ENCODE results near the gene IL23A.

DNA sequence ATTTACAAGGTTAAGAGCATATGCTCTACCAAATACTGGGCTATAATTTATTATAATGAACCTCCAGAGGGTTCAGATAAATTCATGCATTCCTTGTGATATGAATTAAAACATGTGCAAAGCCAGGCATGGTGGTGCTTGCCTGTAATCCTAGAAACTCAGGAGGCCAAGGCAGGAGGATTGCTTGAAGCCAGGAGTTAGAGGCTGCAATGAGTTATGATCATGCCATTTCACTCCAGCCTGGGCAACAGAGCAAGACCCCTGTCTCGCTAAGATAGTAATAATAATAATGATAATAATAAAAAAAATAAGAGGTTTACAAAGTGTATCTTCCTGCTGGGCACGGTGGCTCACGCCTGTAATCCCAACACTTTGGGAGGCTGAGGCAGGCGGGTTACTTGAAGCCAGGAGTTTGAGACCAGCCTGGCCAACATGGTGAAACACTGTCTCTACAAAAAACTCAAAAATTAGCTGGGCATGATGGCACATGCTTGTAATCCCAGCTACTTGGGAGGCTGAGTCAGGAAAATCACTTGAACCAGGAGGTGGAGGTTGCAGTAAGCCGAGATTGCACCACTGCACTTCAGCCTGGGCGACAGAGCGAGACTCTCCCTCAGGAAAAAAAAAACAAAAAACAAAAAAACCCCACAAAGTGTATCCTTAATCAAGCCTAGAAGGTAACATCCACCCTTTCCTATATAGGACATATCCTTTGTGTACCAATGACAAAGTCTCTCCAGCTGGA, 31.3 kb upstream of the IL23A start:
- TF ChIP-seq, protein P1, sequence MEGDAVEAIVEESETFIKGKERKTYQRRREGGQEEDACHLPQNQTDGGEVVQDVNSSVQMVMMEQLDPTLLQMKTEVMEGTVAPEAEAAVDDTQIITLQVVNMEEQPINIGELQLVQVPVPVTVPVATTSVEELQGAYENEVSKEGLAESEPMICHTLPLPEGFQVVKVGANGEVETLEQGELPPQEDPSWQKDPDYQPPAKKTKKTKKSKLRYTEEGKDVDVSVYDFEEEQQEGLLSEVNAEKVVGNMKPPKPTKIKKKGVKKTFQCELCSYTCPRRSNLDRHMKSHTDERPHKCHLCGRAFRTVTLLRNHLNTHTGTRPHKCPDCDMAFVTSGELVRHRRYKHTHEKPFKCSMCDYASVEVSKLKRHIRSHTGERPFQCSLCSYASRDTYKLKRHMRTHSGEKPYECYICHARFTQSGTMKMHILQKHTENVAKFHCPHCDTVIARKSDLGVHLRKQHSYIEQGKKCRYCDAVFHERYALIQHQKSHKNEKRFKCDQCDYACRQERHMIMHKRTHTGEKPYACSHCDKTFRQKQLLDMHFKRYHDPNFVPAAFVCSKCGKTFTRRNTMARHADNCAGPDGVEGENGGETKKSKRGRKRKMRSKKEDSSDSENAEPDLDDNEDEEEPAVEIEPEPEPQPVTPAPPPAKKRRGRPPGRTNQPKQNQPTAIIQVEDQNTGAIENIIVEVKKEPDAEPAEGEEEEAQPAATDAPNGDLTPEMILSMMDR (IDR thresholded peaks at IDR 0.05), result no peak
- TF ChIP-seq POLR2A (IDR thresholded peaks at IDR 0.05) (no peak), POLR2AphosphoS5 (IDR thresholded peaks at IDR 0.05) (no peak)

Measured in prostate gland (tissue), 2 donors.